ENCODE results near the gene TAF1B. TPM values are rescaled to one million over a fixed set of nuclear protein-coding genes. Genes with fewer than 3 reads are reported as not detected.

The TAF1B gene
- total RNA-seq, 4 donors from 2014 or later: 6.7 to 19.3 (median 14.9) TPM

DNA sequence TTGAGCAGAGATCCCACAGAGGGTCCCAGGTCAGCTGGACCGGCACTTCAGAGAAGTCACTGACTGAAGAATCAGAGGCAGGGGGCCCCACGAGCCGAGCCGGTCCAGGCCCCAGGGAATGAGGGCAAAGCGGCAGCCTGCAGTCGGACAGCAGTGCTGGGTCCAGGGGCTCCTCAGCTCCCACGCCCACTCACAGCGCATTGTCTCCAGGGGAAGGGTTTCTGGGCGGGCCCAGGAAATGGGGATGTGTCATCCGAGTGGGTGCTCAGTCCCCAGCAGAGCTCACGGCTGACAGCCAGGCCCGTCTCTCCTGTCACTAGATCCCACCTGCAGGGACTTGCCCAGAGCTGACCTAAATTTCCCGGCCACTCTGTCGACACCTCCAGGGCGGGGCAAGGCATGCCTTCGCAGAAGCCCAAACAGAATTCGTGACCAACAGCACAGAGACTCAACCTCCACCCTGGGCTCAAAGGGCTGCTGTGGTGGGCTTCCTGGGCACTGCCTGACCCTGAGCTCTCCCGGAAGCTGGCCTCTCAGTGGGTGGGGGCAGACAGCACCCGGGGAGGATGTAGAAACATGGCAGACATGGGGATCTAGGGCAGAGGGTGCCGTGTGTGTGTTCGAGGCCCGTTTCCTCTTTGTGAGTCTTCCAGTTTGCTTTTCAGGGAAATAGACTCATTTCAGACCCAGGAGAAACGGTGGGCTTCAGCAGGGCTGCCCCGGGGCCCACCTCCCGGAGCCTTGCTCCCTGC, 42.1 kb upstream of the TAF1B start:
- peak overlapping the region in 3 of 4 donors; percentile 14 to 32 (median 22) for H3K4me3 ChIP-seq
- no peak for DNase-seq
- H3K27me3 ChIP-seq: no peaks in the 10 kb centered on the region
- no peaks in the 10 kb centered on the region for H3K36me3 ChIP-seq
- intact Hi-C loops (cut with DNase I): no loop called here
- H3K27ac ChIP-seq: peak overlapping the region; percentile 89 to 97 (median 94)
- WGBS, 2 donors: 24 to 39% methylated on average over 3 to 6 of the region's 25 CpGs
- no peak for TF ChIP-seq POLR2A (IDR thresholded peaks at IDR 0.05)
- no peaks in the 10 kb centered on the region for H3K9me3 ChIP-seq
- peaks cover 56 to 93% (median 64%) of the 10 kb centered on the region in 3 donors for H3K4me1 ChIP-seq

GRCh38 chr2:9802576-9802993, 40.7 kb upstream of the TAF1B start:
- intact Hi-C loops (cut with DNase I): no loop called here
- H3K27ac ChIP-seq: peak overlapping the region; percentile 89 to 97 (median 94)
- DNase-seq: no peak

DNA sequence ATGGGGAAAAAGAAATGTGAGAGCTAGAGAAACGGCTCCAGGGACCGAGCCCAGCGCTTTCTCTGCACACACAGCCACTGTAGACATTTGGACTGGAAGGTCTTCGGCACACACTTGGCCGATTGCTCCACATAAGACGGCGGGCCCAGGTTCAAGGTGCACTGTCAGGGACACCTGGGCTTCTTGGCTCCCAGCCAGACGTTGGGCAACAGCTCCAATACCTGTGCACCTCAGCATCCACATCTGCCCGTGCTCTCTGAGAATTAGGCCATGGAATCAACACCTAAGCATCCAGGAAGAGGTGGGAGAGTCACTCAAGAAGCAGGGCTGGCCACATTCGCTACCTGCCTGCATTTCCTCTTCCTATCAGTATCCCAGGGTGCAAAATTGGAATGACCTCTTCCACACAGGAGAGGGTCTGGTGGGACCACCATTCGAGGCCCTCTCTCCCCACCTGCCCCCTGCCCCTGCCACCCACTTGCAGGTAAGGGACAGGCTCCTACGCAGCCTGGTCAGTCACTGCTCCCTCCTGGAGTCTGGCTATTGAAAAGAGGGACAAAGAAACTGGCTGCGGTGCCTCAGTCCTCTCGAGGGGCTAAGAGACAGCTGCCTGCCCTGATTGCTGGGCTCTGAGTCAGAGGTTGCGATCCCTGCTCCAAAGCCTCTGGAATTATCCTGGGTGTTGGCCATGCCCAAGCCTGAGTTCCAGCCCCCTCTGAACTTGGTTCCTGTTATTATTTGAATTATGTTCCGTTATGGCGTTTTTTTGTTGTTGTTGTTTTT, 40.1 kb upstream of the TAF1B start:
- H3K27ac ChIP-seq: peak overlapping the region; percentile 89 to 97 (median 94)
- intact Hi-C loops (cut with DNase I): no loop called here
- H3K4me1 ChIP-seq: peaks cover 50 to 98% (median 59%) of the 10 kb centered on the region in 3 donors
- H3K36me3 ChIP-seq: no peaks in the 10 kb centered on the region
- DNase-seq: no peak
- no peaks in the 10 kb centered on the region for H3K27me3 ChIP-seq
- no peak overlapping the region for H3K4me3 ChIP-seq
- no peaks in the 10 kb centered on the region for H3K9me3 ChIP-seq
- 38 to 60% methylated on average over 8 to 10 of the region's 17 CpGs for WGBS, 2 donors
- TF ChIP-seq POLR2A (IDR thresholded peaks at IDR 0.05): no peak
- TF ChIP-seq, protein P1, sequence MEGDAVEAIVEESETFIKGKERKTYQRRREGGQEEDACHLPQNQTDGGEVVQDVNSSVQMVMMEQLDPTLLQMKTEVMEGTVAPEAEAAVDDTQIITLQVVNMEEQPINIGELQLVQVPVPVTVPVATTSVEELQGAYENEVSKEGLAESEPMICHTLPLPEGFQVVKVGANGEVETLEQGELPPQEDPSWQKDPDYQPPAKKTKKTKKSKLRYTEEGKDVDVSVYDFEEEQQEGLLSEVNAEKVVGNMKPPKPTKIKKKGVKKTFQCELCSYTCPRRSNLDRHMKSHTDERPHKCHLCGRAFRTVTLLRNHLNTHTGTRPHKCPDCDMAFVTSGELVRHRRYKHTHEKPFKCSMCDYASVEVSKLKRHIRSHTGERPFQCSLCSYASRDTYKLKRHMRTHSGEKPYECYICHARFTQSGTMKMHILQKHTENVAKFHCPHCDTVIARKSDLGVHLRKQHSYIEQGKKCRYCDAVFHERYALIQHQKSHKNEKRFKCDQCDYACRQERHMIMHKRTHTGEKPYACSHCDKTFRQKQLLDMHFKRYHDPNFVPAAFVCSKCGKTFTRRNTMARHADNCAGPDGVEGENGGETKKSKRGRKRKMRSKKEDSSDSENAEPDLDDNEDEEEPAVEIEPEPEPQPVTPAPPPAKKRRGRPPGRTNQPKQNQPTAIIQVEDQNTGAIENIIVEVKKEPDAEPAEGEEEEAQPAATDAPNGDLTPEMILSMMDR (IDR thresholded peaks at IDR 0.05): no peak

More at GRCh38 chr2:9802576-9802993, 40.7 kb upstream of the TAF1B start:
- no peak overlapping the region for H3K4me3 ChIP-seq
- no peaks in the 10 kb centered on the region for H3K27me3 ChIP-seq
- H3K4me1 ChIP-seq: peaks cover 50 to 98% (median 59%) of the 10 kb centered on the region in 3 donors
- H3K36me3 ChIP-seq: no peaks in the 10 kb centered on the region
- TF ChIP-seq, protein P1 (IDR thresholded peaks at IDR 0.05): no peak
- no peak for TF ChIP-seq POLR2A (IDR thresholded peaks at IDR 0.05)
- H3K9me3 ChIP-seq: no peaks in the 10 kb centered on the region
- WGBS, 2 donors: 57 to 83% methylated on average over 3 to 5 of the region's 8 CpGs

DNA sequence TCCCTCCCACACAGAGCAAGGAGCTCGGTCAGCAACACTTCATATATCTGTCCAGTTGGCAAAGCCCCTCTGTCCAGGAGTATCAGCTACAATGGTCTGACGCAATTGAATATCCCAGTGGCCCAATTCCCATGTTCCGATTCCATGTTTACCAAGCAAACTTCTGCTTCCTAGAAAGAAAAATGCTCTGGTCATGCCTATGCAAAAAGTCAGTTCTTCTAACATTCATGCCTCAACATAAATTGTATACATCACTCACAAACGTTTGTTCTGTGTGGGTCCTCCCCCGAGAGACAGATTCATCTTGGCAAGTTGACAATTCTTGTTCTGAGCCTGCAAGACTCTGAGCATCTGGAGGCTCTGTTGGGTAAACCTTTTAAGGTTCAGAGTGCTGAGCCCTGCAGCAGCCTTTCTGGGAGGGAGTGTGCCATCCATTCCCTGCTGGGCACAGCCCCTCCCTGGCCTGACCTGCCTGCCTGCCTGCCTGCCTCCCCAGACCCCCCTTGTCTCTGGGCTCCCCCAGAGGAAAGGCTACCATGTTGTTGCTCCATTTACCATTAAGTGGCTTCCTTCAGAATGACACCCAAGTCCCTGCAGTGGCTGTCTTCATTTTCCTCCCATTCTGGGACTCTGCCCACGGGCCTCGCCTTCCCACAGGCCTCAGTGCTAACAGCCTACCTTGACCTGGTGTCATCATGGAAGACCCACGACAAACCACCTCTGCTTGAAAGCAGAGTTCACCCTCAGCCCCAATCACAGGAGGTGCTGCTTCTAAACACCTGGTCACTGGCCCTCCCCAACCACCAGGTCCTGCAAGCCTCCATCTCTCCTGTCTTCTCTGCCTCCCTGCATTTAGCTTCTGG, 37.6 kb upstream of the TAF1B start:
- no peaks in the 10 kb centered on the region for H3K36me3 ChIP-seq
- WGBS, 2 donors: 48 to 57% methylated on average over 7 to 8 of the region's 8 CpGs
- H3K4me3 ChIP-seq: peak overlapping the region in 1 of 4 donors; percentile 13
- no peak for TF ChIP-seq POLR2A (IDR thresholded peaks at IDR 0.05)
- TF ChIP-seq, protein P1 (IDR thresholded peaks at IDR 0.05): no peak
- peaks cover 50 to 98% (median 51%) of the 10 kb centered on the region in 3 donors for H3K4me1 ChIP-seq
- no peak for DNase-seq
- intact Hi-C loops (cut with DNase I): no loop called here
- no peaks in the 10 kb centered on the region for H3K9me3 ChIP-seq
- no peaks in the 10 kb centered on the region for H3K27me3 ChIP-seq
- H3K27ac ChIP-seq: peak overlapping the region in 3 of 4 donors; percentile 29 to 97 (median 43)

- WGBS, 2 donors: 80% methylated on average over 1 of the region's 1 CpG; no CpG with 5 or more reads in 1 of the 2 donors
- TF ChIP-seq, protein P1 (IDR thresholded peaks at IDR 0.05): no peak
- TF ChIP-seq POLR2A (IDR thresholded peaks at IDR 0.05): no peak
- peak overlapping the region in 2 of 4 donors; percentile 43 to 97 for H3K27ac ChIP-seq
- peaks cover 44 to 98% (median 49%) of the 10 kb centered on the region in 3 donors for H3K4me1 ChIP-seq
- no peaks in the 10 kb centered on the region for H3K9me3 ChIP-seq
- intact Hi-C loops (cut with DNase I): no loop called here
- H3K27me3 ChIP-seq: no peaks in the 10 kb centered on the region
- H3K4me3 ChIP-seq: no peak overlapping the region
- no peak for DNase-seq
- no peaks in the 10 kb centered on the region for H3K36me3 ChIP-seq
Measured at GRCh38 chr2:9806298-9806610, 37.0 kb upstream of the TAF1B start.

Measured in esophagus squamous epithelium (tissue), 5 donors.